ENCODE measurements around the gene NECTIN1.

The NECTIN1 gene

DNA sequence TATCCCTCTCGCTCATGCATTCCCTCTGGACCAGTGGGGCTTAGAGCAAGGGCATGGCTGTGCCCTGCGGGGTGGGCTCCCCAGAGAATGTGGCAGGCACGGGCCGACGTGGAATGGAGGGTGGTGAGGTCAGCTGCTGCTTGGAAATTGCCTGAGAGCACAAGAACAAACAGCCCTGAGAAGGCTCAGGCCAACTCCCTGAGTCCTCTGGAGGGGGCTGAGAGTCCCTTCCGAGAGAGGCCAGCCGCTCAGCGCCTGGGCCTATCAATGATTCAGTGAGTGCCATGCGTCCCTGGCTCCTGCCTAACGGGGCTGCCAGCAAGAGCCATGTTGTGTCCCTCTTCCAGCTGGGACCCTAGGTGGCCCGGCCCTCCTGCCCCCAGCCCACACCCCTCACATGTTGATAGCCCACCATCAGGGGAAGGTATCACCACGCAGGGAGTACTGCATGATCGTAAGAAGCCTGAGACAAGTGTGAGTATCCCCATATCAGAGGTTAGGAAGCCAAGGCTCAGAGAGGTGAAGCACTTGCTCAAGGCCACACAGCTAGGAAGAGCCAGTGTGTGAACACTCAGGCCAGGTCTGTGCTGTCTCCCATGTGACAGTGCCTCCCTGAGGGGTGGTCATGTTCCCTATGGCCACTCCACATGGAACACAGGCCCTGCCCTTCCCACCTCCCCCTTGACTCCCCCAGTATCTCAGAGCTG, 55.8 kb downstream of the NECTIN1 start:
- DNase-seq (ENCODE audit: low read depth in 3 of 3, low spot score in 1 of 3) = no peak

DNA sequence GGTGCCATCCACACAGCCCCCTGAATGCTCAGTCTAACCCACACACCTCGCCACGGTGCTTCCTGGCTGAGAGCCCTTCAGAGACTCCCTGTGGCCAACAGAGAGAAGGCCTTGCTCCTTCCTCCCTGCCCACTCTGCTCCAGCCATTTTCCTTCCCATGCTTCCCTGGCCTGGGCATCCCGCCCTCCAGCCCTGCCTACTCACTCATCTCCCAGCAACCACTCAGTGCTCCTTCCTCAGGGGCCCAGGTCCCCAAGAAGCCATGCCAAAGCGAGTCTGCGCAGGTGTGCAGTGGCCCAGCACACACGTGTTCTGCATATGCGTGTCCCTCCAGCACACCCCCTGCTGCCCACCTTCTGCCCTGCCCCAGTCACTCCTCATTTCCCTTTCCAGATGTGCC, 56.4 kb downstream of the NECTIN1 start:
- DNase-seq (ENCODE audit: low read depth in 3 of 3, low spot score in 1 of 3) = no peak

DNA sequence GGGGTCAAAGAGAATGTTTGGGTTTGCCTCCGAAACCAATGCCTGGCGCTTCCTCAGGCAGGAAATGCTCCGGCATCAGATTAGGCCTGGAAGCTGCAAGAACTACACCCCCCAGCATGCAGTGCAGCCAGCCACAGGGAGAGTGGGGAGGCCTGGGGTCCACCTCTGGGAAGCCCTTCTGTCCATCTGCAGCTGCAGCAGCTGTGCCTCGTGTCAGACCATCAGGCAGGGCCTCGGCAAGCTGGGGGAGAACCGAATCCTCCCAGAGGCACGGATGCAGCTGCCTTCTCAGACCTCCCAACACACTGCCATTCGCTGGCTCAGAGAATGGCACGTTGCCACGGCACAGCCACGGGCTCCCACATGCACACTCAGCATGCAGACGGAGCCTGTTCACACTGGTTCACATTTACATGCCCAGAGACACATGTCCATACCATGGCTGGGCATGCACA, 57.4 kb downstream of the NECTIN1 start:
- no peak for DNase-seq (ENCODE audit: low read depth in 3 of 3, low spot score in 1 of 3)

DNA sequence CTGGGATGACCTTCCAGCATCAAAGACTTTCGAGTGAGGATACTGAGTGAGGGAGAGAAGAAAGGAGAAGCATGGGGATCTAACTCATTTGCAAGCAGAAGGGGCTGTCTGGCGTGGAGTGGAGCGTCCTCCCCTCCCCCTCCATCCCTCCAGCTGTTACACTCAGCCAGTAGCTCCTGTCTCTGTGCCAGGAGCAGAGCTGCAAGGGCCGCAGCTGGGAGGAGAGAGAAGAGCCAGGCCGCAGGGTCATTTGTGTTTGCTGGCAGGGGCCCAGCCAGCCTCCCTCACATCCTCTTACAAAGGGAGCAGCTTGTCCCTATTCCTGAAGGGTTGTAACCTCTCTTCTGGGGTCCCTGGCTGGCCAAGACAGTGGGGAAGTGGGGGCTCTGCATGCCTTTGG, 57.9 kb downstream of the NECTIN1 start:
- no peak for DNase-seq (ENCODE audit: low read depth in 3 of 3, low spot score in 1 of 3)

DNA sequence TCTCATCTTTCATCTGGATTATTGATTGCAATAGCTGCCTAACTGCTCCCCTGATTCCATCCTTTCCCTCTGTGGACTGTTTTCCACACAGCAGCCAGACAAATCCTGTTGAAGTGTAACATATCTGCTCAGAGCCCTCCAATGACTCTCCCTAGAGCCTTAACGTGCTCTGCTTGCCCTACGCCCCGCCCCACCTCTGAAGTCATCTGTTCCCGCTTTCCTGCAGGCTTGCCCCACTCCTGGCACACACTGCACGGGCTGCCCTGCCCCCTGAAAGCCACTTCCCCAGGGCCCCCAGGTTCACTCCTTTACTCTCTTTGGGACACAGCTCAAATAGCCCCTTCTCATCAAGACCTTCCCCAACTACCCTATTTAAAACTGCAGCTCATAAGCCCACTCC, 59.5 kb downstream of the NECTIN1 start:
- no peak for DNase-seq (ENCODE audit: low read depth in 3 of 3, low spot score in 1 of 3)

DNA sequence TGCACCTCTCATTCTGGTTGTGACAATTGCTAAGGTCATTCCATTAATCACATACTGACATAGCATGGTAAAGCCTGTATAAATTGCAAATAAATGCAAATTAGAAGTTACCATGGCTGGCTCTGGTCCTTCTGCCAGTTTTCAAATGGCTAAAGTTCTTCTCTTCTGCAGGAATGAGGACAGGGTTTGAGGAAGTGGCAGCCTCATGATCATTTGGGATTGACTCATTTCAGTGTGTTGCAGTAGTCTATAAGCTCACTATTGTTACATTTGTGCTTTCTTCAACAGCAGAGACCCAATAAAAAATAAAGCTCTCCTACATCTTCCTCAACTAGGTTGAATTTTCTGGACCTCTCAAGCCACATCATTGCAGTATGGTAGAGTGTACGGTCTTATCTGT, 60.3 kb downstream of the NECTIN1 start:
- no peak for DNase-seq (ENCODE audit: low read depth in 3 of 3, low spot score in 1 of 3)

DNA sequence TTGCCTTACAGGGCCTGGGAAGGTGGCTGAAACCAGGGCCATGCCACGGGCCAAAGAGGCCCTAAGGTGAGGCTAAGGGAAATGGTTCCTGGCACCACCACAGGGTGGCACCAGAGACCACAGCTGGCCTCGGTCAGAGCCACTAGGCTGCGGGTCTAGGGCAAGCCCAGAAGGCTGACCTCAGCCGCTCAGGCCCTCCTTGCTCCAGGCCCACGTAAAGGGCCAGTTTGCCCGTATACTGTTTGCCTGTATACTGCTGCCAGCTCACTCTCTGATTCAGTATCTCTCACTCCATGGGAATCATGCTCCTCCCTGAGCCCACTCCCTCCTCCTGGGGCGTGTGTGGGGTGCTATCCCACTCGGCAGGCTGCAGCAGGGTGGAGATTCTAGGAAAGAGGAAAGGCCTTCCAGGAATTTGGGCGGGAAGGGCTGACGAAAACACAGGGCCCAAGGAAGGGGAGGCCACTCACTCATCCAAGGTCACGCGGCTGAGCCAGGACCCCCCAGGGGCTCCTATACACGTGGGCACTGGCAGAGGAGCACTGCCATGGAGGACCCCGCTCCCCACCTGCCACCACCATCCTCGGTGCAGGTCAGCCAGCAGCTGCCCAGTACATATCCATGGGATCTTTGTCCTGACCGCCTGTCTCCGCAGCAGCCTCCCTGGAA, 62.4 kb downstream of the NECTIN1 start:
- DNase-seq (ENCODE audit: low read depth in 3 of 3, low spot score in 1 of 3) = peak; percentile 7 to 36 (median 27)

DNA sequence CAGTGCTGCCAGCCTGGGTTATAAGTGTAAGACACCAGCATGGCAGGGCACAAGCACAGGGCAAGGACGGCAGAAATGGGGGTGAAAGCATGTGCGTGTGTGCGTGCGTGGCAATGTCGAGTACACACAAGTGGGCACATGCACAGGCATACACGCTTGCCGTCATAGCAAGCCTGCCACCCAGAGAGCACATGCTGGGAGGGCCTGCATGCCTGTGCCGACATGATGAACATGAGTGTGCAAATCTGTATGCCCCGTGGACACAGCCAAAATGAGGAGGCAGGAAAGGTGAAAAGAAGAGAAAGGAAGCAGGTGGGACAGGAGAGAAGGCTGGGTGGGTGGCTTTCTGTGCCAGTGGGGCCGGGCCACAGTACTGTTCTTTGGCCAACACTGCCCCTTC, 62.9 kb downstream of the NECTIN1 start:
- DNase-seq (ENCODE audit: low read depth in 3 of 3, low spot score in 1 of 3) = no peak

DNA sequence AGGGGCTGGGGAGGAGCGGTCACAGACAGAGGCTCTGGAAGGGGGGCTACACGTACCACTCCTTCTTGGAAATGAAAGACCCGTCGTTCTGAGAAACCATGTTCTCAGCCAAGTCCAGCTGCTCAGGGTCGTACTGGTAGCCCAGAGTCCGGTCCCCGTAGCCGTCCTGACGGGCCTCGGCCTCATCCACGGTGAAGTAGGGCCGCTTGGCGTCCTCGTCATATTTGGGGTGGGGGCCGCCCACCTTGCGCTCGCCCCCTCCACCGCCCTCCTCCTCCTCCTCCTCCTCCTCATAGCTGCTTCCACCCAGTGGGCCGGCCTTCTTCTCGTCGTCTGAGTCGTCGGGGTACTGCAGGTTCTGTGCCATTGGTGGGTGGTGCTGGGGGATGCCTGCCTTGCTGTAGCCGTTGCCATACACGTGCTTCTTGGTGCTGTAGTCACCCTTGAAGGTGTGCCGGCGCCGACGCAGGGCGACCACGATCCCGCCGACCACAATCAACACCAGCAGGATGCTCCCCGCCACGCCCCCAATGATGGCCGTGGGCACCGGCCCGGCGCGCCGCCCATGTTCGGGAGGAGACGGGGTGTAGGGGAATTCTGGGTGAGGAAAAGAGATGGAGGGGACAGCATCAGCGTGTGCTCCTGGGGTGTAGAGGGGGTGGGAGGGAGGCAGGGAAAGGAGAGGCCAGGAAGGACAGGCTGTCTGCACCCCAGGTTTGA, 64.1 kb downstream of the NECTIN1 start:
- no peak for DNase-seq (ENCODE audit: low read depth in 3 of 3, low spot score in 1 of 3)

DNA sequence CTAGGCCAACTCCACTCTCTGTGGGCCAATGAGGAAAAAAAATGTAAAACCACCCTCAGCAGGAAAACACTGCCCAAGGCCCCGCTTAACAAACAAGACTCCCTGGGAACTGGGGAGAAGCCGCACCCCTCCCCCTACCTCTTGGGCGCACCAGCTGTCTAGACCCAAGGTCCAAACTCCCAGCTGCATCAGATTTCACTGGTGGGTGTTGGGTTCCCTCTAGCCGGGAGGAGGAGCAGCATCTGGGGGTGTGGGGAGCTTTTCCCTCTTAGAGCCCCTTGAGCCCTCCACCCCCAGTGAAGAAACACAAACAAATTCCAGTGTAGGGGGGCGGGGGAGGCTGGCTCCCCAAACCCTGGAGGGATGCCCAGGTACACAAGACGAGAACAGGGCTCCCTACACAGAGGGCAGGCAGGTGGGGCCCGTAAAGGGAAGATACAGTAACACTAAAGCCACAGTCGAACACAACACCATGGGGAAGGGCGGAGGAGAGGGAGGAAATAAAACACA, 64.9 kb downstream of the NECTIN1 start:
- DNase-seq (ENCODE audit: low read depth in 3 of 3, low spot score in 1 of 3) = no peak

DNA sequence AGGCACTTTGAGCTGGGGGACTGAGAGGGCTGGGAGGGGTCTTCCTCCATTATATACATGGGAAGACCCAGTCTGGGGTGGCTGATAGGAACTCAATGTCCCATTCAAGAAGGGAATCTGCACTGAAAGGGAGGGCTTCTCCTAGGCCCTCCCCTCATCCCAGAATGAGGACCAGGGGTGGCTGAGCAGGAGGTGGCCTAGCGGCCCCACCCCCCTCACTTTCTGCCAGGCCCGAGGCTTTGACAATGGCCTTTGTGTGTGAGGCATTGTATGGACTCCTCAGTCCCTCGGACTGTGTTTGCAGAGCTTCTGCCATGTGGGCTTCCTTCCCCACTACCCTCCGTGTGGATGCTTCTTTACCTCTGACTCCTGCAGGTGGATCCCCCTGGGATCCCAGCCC, 65.7 kb downstream of the NECTIN1 start:
- no peak for DNase-seq (ENCODE audit: low read depth in 3 of 3, low spot score in 1 of 3)

DNA sequence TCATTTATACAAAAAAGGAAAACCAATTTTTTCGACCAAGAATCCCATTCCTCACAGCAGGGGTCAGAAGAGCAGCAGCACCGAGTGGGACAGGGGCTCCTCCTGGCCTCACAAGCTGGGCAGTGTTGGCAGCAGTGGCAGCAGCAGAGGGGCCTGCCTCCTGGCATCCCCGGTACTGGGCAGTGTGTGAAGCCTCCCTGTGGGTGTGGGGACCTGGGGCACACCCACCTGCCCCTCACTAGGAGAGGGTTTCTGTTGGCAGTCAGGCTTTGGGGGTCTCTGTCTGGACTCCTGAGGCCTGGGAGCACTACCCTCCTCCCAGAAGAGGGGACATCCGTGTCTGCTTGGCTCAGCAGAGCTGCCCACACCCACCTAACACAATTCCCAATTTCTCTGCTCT, 67.8 kb downstream of the NECTIN1 start:
- DNase-seq (ENCODE audit: low read depth in 3 of 3, low spot score in 1 of 3) = no peak

DNA sequence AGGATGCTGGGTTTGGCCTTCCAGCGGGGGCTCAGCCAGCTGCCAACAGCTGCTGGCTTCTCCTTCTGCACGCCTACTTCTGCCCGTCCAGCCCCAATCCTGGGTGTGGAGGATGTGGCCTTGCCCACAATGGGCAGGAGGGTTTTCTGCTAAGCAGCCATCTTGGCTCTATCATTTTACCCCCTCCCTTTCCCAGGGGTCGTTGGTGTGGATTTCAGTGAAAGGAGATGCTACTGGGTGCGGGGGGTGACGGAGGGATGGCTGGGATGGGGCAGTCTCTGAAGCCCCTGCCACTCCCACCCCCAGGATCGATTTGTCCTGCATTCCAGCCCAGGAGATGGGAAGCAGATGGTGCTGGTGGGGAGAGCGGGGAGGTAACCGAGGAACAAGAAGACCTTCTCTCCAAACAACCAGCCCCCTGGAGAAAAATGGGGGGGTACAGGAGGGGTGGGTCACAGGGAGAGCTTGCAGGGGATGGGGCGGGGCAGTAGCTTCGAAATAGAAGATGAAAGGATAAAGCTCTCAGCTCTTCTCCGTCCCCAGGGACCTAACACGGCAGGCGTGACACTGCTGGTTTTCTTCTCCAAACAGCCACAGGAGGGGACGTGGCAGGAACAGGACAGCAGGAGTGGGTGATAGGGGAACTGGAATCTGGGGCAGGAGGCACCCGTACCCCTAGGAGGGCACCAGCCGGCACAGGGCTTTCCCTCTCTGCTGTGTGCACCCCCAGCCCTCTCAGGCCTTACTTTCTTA, 68.9 kb downstream of the NECTIN1 start:
- DNase-seq (ENCODE audit: low read depth in 3 of 3, low spot score in 1 of 3) = no peak

DNA sequence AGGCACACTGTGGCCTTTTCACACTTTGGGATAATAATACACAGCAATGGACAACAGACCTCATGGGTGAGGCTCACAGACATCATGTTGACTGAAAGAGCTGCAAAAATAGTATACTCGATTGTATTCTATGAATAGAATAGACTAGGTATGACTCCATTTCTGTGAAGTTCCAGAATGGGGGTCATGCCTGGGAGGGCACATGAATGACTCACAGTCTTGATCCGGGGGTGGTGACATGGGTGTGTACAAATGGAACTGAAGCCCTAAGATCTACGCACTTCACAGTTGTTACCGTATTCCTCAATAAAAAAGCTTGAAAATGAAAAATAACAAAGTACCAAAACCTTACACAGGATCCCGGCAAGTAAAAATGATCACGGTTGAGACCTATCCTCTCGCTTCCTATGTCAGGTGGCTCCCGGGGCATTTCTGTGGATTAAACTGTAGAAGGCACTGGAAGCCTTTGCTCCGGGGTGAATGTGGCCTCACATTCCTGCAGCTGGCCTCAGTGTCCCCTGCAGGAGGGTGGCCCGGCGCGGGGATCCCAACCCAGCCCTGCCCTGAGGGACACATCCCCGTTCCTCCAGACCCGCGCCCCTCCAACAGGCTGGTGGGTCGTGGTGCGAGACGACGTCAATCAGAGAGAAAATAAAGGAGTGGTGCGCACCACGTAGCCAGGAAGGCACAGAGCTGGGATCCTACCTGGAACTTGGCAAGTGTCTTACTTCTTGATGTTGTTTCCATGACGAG, 75.9 kb downstream of the NECTIN1 start:
- no peak for DNase-seq (ENCODE audit: low read depth in 3 of 3, low spot score in 1 of 3)

DNA sequence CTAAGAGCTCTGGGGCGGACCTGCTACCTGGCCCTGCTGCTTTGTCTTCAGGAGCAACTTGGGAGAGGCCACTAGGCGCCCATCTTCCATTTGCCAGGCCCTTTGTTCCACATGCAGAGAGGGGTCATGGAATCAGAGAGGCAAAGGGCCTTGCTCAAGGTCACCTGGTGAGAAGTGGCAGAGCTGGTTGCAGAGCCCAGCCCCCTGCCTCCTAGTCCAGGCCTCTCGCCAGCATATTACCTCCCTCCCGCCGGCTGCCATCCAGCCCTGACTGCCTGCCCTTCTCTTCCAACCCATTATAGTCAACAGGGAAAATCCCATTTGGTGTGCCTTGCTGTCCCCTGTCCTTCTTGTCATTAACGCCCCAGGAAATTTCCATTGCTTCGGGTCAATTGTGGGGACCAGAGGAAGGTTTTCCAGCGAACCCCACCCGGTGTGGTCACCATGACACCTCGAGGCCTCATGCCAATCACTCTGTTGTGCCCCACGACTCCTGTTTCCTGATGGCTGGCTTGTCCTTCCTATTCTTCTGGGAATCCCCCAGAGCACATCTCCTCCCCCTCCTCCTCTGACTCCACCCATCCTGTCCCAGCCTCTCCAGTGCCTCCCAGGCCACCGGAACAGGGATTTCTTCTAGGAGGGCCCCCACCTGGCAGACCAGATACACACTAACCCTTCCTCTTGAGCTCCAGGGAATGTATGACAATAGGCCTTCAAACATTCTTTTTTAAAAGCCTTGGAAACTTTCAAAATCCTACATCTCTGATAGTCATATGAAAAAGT, 77.0 kb downstream of the NECTIN1 start:
- no peak for DNase-seq (ENCODE audit: low read depth in 3 of 3, low spot score in 1 of 3)

DNA sequence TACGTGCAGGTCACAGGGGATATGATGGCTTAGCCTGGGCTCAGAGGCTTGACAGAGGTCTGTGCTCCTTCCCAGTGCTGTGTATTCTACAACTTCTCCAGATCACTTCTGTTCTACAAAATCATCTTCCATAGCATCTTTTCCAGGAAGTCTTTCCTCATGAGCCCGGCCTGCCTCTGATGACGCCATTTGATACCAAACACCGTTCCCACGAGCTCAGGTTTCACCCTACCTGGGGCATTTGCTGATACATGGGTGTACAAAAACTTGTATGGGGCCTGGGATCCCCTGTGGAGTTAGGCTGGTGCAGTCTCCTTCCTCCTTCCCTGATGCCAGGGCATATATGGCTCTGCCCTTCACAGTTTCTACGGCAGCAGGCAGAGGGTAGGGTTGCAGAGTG, 78.7 kb downstream of the NECTIN1 start:
- DNase-seq (ENCODE audit: low read depth in 3 of 3, low spot score in 1 of 3) = no peak

DNA sequence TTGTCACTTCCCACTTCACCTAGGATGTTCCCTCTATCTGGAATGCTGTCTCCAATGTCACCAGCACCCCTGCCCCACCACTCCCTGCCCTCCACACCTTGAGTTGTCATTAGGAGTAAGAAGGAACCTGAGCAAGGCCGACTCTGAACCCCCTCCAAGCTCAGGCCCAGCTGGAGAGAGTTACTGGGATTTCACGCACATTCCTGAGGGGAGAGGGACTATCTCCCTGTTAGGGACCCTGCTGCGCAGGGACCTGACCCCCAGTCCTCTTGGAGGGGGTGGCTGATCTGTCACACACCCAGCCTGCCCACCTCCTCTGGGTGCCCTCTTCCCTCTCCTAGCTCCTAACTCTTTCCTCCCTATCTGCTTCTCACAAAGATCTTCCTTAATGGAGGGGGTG, 81.7 kb downstream of the NECTIN1 start:
- DNase-seq (ENCODE audit: low read depth in 3 of 3, low spot score in 1 of 3) = no peak

DNA sequence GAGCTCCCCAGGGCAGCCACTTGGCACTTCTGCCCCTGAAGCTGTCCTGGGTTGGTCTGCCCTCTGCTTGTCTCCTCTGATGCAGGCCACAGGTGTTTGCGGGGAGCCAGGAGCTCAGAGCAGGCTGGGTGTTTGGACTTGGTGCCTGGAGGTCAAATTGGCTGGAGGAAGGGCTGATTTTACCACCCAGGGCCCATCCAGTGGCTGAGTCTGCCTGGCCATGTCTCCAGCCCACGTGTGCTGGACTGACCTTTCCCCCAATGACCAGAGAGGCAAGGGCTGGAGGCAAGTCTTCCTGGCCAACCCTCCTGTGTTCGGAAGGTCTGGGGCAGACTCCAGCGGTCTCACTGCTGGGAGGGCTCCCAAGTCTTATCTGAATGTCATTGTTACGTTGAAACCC, 84.0 kb downstream of the NECTIN1 start:
- no peak for DNase-seq (ENCODE audit: low read depth in 3 of 3, low spot score in 1 of 3)

DNA sequence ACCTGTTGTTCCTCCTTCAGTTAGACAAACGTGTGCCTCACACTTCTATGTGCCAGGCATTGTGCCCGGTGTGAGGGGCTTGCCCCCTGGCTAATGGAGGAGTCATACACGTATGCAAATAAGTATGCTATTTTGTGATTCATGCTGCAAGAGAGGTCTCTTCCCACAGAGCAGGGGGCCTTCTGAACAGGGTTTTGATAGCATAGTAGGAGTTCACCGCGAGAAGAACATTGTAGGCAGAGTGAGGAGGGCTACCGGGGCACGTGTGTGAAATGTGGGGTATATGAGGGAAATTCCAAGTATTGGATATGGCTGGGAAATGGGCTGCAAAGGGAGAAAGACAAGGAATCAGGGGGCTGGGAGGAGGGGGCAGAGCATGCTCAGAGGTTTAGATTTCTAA, 84.5 kb downstream of the NECTIN1 start:
- DNase-seq (ENCODE audit: low read depth in 3 of 3, low spot score in 1 of 3) = no peak

DNA sequence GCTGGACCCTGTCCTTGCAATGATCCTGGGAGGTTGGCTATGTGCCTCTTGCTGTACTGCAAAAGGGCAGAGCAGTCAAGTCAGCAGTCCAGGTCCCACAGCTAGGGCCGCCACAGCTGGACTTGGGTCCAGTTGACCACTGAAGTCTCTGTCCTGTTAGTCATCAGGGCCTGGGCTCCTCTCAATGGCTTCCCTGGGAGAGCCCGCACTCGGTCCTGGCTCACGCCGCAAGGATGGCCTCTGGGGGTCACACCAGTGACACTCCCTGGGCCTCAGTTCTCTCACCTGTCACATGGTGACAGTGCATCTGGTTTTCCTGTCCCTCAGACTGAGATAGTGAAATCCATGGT, 85.1 kb downstream of the NECTIN1 start:
- no peak for DNase-seq (ENCODE audit: low read depth in 3 of 3, low spot score in 1 of 3)

Measured in stimulated activated CD4-positive, alpha-beta T cell treated with anti-CD3 and anti-CD28 coated beads, TNF-alpha, amount 100 ng/mL, for 1 hour (primary cell).